Trophoblast cell (in vitro differentiated cells and primary cell): ENCODE results near the gene TAF11L14. TPM values are rescaled to one million over a fixed set of nuclear protein-coding genes. Genes with fewer than 3 reads are reported as not detected.
"Not testable (repeated sequence)": the region's sequence is repeated elsewhere in the genome, so short reads cannot be mapped to it uniquely, and the experiment has no call there.

Experiments used
- DNase-seq, 2 donors: peaks; one replicate each; pipeline ENCODE4 v3.0.0-alpha.2; 2016
- H2AFZ ChIP-seq: 2 replicates; pipeline ENCODE4 v1.6.1; 2013; ENCODE audit warnings: low read length, moderate library complexity, mild to moderate bottlenecking; ENCODE audit not compliant: insufficient read depth, poor library complexity
- H2AK5ac ChIP-seq: 2 replicates; pipeline ENCODE4 v1.6.1; 2013; ENCODE audit warnings: mild to moderate bottlenecking, low read length
- H2BK120ac ChIP-seq: 2 replicates; pipeline ENCODE4 v1.6.1; 2013; ENCODE audit warnings: low read length, mild to moderate bottlenecking, moderate library complexity; ENCODE audit not compliant: insufficient read depth, poor library complexity
- H2BK12ac ChIP-seq: 2 replicates; pipeline ENCODE4 v1.6.1; 2013; ENCODE audit warnings: mild to moderate bottlenecking, low read length, moderate library complexity
- H2BK5ac ChIP-seq: 2 replicates; pipeline ENCODE4 v1.6.1; 2013; ENCODE audit warnings: low read length, low read depth, moderate library complexity, mild to moderate bottlenecking; ENCODE audit not compliant: poor library complexity
- H3K14ac ChIP-seq: 2 replicates; pipeline ENCODE4 v1.6.1; 2013; ENCODE audit warnings: mild to moderate bottlenecking, low read length
- H3K18ac ChIP-seq: 2 replicates; pipeline ENCODE4 v1.6.1; 2013; ENCODE audit warnings: mild to moderate bottlenecking, low read length
- H3K23ac ChIP-seq: 2 replicates; pipeline ENCODE4 v1.6.1; 2013; ENCODE audit warnings: low read length
- H3K27ac ChIP-seq: 2 replicates; pipeline ENCODE4 v1.5.1; 2013; ENCODE audit warnings: low read depth, mild to moderate bottlenecking, inconsistent platforms, low read length, moderate library complexity
- H3K27me3 ChIP-seq: 2 replicates; pipeline ENCODE4 v1.6.1; 2013; ENCODE audit warnings: inconsistent platforms, mild to moderate bottlenecking, low read length, moderate library complexity; ENCODE audit not compliant: insufficient read depth
- H3K36me3 ChIP-seq, 2 experiments: 1 replicate in 1 of 2; 2 replicates in 1 of 2; pipeline ENCODE4 v1.6.1; 2013; ENCODE audit warnings: low read length in 2 of 2, mild to moderate bottlenecking in 2 of 2, moderate library complexity in 1 of 2; ENCODE audit not compliant: insufficient read depth in 2 of 2, control insufficient read depth in 1 of 2
- H3K4ac ChIP-seq: 2 replicates; pipeline ENCODE4 v1.6.1; 2013; ENCODE audit warnings: low read depth, mild to moderate bottlenecking, low read length, moderate library complexity
- H3K4me1 ChIP-seq, 2 experiments: 1 replicate in 1 of 2; 2 replicates in 1 of 2; pipeline ENCODE4 v1.6.1; 2013; ENCODE audit warnings: low read length in 2 of 2, mild to moderate bottlenecking in 2 of 2, moderate library complexity in 1 of 2; ENCODE audit not compliant: insufficient read depth in 2 of 2, control insufficient read depth in 1 of 2
- H3K4me2 ChIP-seq: 2 replicates; pipeline ENCODE4 v1.6.1; 2013; ENCODE audit warnings: inconsistent platforms, mild to moderate bottlenecking, low read length, moderate library complexity
- H3K4me3 ChIP-seq: 2 replicates; pipeline ENCODE4 v1.5.1; 2013; ENCODE audit warnings: mild to moderate bottlenecking, low read depth, low read length, inconsistent platforms
- H3K79me1 ChIP-seq: one replicate; pipeline ENCODE4 v1.6.1; 2013; ENCODE audit warnings: low read length
- H3K79me2 ChIP-seq: 2 replicates; pipeline ENCODE4 v1.6.1; 2013; ENCODE audit warnings: low read length, mild to moderate bottlenecking; ENCODE audit not compliant: control insufficient read depth, insufficient read depth, poor library complexity
- H3K9ac ChIP-seq: 2 replicates; pipeline ENCODE4 v1.6.1; 2013; ENCODE audit warnings: mild to moderate bottlenecking, low read length
- H3K9me3 ChIP-seq: 2 replicates; pipeline ENCODE4 v1.6.1; 2013; ENCODE audit warnings: low read depth, mild to moderate bottlenecking, control low read depth, inconsistent platforms, low read length; ENCODE audit not compliant: insufficient read depth
- H4K12ac ChIP-seq: 2 replicates; pipeline ENCODE4 v1.6.1; 2013; ENCODE audit warnings: low read depth, mild to moderate bottlenecking, low read length, moderate library complexity
- H4K8ac ChIP-seq: 2 replicates; pipeline ENCODE4 v1.6.1; 2013; ENCODE audit warnings: low read depth, mild to moderate bottlenecking, low read length, moderate library complexity
- H4K91ac ChIP-seq: one replicate; pipeline ENCODE4 v1.6.1; 2013; ENCODE audit warnings: low read depth, mild to moderate bottlenecking, low read length, moderate library complexity
- WGBS: extraction: QIAGEN DNeasy Blood & Tissue Kit; methylation state at CpG from one replicate; pipeline ENCODE4 v1.1.7; 2013; ENCODE audit warnings: missing lambda C conversion rate; ENCODE audit not compliant: insufficient read length, insufficient coverage; ENCODE audit errors: extremely low coverage; 5-methylcytosine and 5-hydroxymethylcytosine counted together
- polyA plus RNA-seq: library from polyadenylated mRNA; stranded (reverse); fragments of 200-250 nt; gene quantifications from 2 replicates; pipeline ENCODE4 v1.2.3, GENCODE V29; 2013

The TAF11L14 gene
- polyA plus RNA-seq = not detected in 2 replicates

DNA sequence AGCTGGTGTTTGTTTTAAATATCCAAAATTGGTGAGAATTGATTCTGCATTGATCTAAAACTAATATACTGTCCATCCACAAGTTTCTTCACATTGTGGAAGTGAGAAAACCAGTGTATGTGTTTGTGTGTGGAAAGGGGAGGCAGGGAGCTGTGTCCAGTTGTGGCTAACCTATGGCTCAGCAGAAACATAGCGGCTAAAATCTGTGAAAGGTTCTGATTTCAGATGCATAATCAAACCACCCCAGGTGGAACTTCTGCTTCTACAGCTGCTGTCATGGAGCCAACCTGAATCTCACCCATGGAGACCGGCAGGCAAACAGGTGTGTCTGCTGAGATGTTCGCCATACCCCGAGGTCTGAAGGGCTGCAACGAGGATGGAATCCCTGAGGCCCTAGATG, at the start of gene TAF11L14:
TSS of gene TAF11L14 (plus strand) at position 301 of the 400 bp plus-strand sequence.
- H4K12ac ChIP-seq = no peak within 1 kb of the TSS
- no CpG with 5 or more reads among the region's 5 CpGs for WGBS
- H3K4me3 ChIP-seq = no peak within 1 kb of the TSS
- H3K4me1 ChIP-seq = no peaks in the 10 kb centered on the region
- H3K4ac ChIP-seq = no peak within 1 kb of the TSS
- H3K9ac ChIP-seq = no peak within 1 kb of the TSS
- no peak within 1 kb of the TSS for H2BK5ac ChIP-seq
- no peak within 1 kb of the TSS for H2AK5ac ChIP-seq
- H3K9me3 ChIP-seq = no peaks in the 10 kb centered on the region
- H3K27ac ChIP-seq = no peak within 1 kb of the TSS
- no peaks in the 10 kb centered on the region for H3K79me2 ChIP-seq
- no peak within 1 kb of the TSS for H2AFZ ChIP-seq
- H3K18ac ChIP-seq = no peak within 1 kb of the TSS
- no peak within 1 kb of the TSS for H2BK12ac ChIP-seq
- H3K79me1 ChIP-seq = no peaks in the 10 kb centered on the region
- no peaks in the 10 kb centered on the region for H3K27me3 ChIP-seq
- no peaks in the 10 kb centered on the region for H3K36me3 ChIP-seq
- no peak within 1 kb of the TSS for H4K91ac ChIP-seq
- H2BK120ac ChIP-seq = no peak within 1 kb of the TSS
- H3K23ac ChIP-seq = no peak within 1 kb of the TSS
- H4K8ac ChIP-seq = no peak within 1 kb of the TSS
- H3K4me2 ChIP-seq = no peak within 1 kb of the TSS
- DNase-seq = no peak
- no peak within 1 kb of the TSS for H3K14ac ChIP-seq

DNA sequence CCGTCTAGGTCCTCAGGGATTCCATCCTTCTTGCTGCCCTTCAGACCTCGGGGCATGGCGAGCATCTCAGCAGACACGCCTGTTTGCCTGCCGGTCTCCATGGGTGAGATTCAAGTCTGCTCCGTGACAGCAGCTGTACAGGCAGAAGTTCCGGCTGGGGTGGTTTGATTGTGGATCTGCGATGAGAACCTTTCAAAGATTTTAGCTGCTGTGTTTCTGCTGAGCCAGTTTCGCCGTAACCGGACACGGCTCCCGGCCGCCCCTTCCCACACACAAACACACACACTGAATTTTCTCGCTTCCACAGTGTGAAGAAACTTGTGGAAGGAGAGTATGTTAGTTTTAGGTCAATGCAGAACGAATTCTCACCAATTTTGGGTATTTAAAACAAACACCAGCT, 48.6 kb upstream of the TAF11L14 start, which contains the start of gene TAF11L7:
TSS of gene TAF11L7 (minus strand) at position 101 of the 400 bp plus-strand sequence.
- H3K79me2 ChIP-seq, H4K91ac ChIP-seq, DNase-seq, H2BK12ac ChIP-seq, H3K23ac ChIP-seq, H4K12ac ChIP-seq, H3K9ac ChIP-seq, H3K27ac ChIP-seq, H3K14ac ChIP-seq, H2AK5ac ChIP-seq, H3K27me3 ChIP-seq, H3K9me3 ChIP-seq, H2BK120ac ChIP-seq, H3K4ac ChIP-seq, H2BK5ac ChIP-seq, H3K79me1 ChIP-seq, H3K4me3 ChIP-seq, H3K18ac ChIP-seq, H3K4me1 ChIP-seq, H3K4me2 ChIP-seq, H4K8ac ChIP-seq, H2AFZ ChIP-seq, H3K36me3 ChIP-seq: not testable (repeated sequence)
- WGBS = no CpG with 5 or more reads among the region's 16 CpGs

DNA sequence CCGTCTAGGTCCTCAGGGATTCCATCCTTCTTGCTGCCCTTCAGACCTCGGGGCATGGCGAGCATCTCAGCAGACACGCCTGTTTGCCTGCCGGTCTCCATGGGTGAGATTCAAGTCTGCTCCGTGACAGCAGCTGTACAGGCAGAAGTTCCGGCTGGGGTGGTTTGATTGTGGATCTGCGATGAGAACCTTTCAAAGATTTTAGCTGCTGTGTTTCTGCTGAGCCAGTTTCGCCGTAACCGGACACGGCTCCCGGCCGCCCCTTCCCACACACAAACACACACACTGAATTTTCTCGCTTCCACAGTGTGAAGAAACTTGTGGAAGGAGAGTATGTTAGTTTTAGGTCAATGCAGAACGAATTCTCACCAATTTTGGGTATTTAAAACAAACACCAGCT, 43.4 kb upstream of the TAF11L14 start, which contains the start of gene TAF11L8:
TSS of gene TAF11L8 (minus strand) at position 101 of the 400 bp plus-strand sequence.
- H2AK5ac ChIP-seq, H2BK120ac ChIP-seq, H3K36me3 ChIP-seq, H4K91ac ChIP-seq, H4K12ac ChIP-seq, H3K14ac ChIP-seq, H3K18ac ChIP-seq, H3K4me1 ChIP-seq, H2BK12ac ChIP-seq, H3K27me3 ChIP-seq, H3K79me1 ChIP-seq, DNase-seq, H3K4me2 ChIP-seq, H3K4ac ChIP-seq, H2BK5ac ChIP-seq, H3K9me3 ChIP-seq, H3K79me2 ChIP-seq, H3K4me3 ChIP-seq, H3K27ac ChIP-seq, H3K23ac ChIP-seq, H2AFZ ChIP-seq, H3K9ac ChIP-seq, H4K8ac ChIP-seq: not testable (repeated sequence)
- no CpG with 5 or more reads among the region's 16 CpGs for WGBS

DNA sequence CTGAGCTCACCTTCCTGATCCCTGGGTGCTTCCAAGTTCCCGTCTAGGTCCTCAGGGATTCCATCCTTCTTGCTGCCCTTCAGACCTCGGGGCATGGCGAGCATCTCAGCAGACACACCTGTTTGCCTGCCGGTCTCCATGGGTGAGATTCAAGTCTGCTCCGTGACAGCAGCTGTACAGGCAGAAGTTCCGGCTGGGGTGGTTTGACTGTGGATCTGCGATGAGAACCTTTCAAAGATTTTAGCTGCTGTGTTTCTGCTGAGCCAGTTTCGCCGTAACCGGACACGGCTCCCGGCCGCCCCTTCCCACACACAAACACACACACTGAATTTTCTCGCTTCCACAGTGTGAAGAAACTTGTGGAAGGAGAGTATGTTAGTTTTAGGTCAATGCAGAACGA, 40.0 kb upstream of the TAF11L14 start, which contains the start of gene TAF11L9:
TSS of gene TAF11L9 (minus strand) at position 140 of the 400 bp plus-strand sequence.
- not testable (repeated sequence) for H3K4me2 ChIP-seq, H3K4me1 ChIP-seq, H3K9ac ChIP-seq, H3K4me3 ChIP-seq, H2BK12ac ChIP-seq, H3K27ac ChIP-seq, H4K8ac ChIP-seq, DNase-seq, H3K9me3 ChIP-seq, H3K14ac ChIP-seq, H4K91ac ChIP-seq, H2BK5ac ChIP-seq, H3K79me2 ChIP-seq, H3K23ac ChIP-seq, H3K4ac ChIP-seq, H2BK120ac ChIP-seq, H3K79me1 ChIP-seq, H3K36me3 ChIP-seq, H2AK5ac ChIP-seq, H3K27me3 ChIP-seq, H2AFZ ChIP-seq, H4K12ac ChIP-seq, H3K18ac ChIP-seq
- no CpG with 5 or more reads among the region's 15 CpGs for WGBS
